Activated T-cell treated with anti-CD3 and anti-CD28 coated beads for 24 hours (primary cell): ENCODE data around the gene TGM6.

Source experiments
- DNase-seq: peaks from one replicate; pipeline ENCODE4 v3.0.0-alpha.2; 2020; ENCODE audit warnings: low read depth

Gene TGM6

DNA sequence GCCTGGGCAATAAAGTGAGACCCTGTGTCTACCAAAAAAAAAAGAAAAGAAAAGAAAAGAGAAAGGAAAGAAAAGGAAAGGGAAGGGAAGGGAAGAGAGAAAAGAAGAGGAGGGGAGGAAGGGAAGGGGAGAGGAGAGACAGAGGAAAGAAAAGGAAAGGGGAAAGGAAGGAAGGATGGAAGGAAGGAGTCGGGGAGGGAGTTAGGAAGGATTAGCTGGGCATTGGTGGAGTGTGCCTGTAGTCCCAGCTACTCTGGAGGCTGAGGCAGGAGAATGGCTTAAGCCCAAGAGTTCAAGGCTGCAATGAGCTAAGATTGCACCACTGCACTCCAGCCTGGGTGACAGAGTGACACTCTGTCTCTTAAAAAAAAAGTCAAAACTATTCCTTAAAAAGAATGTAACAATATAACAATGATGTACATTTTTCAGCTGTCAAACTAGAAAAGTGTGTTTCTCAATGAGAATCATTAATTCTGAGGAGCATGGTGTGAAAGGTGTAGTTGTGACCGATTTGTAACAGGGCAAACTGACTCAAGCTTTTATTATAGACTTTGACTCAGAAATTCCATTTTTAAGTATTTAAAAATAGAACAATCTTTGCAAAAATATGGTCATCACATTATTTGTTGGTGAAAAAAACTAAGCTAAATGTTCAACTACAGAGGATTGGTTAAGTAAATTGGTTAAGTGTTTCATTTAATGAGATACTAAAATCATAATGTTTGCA is 75.2 kb downstream of the TGM6 start:
- no peak for DNase-seq

- no peak for DNase-seq
Measured at GRCh38 chr20:2458919-2459499, 78.3 kb downstream of the TGM6 start.

- no peak for DNase-seq
Measured at GRCh38 chr20:2459981-2460751, 79.5 kb downstream of the TGM6 start.

DNA sequence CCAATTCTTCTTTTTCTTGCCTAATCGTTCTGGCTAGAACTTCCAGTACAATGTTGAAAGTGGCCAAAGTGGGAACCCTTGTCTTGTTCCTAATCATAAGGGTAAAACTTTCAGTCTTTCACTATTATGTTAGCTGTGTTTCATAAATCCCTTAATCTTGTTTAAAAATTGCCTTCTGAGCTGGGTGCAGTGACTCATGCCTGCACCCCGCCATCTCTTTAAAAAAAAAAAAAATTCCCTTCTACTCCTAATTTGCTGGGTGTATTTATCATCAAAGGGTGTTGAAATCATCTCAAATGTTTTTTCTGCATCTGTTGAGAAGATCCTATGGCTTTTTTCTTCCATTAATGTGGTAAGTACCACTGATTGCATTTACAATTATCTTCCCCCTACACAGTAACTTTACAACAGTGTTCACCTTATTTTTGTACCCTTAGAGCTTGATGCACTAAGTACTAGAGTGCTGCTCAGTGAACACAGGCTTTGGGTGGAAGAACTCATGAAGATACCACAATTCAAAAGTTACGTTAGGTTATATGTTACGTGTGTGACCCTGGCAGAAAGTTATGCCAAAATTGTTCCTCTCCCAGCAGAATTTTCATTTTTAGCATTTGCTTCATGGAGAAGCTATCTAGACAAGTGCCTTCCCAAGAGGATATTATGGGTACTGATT is 80.2 kb downstream of the TGM6 start:
- DNase-seq, result no peak

GRCh38 chr20:2462484-2462883 is 81.8 kb downstream of the TGM6 start:
- DNase-seq, result no peak

DNA sequence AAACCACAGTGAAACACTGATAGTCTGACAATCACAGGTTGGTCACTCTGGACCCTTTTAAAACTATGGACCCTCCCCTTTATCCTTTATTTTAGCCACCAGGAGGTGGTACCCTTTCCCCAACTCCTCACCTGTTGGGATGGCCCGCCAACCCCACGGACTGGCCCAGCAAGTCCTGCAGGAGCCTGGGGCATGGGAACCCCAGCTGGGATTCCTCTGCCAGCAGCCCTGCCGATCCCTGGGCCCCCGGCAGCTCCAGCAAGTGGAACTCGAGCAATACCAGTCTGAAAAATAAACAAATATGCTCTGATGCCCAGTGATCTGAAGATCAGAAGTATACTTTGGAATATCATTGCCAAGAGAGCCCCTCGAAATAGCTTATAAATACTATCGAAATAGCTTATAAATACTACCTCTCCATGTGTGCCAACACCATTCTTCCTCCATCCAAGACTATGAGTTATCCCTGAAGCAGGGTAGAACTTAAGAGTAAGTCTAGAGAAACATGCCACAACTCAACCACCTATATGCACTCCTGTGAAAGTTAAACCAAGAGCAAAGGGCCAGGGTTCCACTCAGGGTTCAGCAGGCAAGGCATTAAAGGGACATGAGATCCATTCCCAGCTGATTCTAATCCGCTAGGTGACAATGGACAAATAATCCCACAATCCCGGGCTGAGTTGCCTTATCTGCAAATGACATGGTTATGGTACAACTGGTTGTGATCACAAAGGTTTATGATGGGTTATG is 83.1 kb downstream of the TGM6 start:
- no peak for DNase-seq

DNA sequence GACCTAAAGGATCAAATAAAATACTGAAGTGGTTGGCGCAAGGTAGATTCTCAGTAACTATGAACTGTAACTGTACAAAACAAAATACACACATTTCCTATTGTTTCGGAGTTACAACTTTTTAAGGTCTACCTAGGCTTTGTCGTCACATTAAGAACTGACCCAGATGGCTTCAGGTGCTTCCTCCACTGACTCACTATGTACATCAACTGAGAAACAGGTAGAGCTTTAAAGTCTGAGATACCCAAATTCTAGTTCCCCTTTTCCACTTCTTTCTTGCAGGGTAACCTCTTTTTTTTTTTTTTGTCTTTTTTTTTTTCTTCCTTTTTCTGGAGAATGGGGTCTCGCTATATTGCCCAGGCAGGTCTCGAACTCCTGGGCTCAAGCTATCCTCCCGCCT is 84.4 kb downstream of the TGM6 start:
- no peak for DNase-seq

DNA sequence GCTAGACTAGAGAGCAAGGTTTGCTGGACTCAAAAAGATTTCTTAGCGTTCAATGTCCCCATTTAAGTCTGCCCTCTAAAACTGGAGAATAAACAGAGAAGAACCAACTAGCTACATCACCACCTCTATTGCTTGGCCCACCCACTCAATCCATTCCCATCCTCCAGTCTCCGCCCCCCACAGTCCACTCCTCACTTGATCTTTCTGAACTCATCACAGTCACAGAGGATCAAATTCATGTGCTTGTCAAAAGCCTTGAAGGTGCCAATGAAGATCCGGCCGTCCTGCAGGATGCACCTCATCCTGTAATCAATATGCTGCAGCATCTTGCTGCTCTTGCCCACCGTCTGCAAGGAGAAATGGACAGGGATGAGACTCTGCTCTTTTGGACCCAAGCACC is 86.7 kb downstream of the TGM6 start:
- no peak for DNase-seq

- no peak for DNase-seq
Measured at GRCh38 chr20:2468581-2469407, 88.1 kb downstream of the TGM6 start.

- peak; percentile 52 for DNase-seq
Measured at GRCh38 chr20:2469991-2470422, 89.3 kb downstream of the TGM6 start.

GRCh38 chr20:2470423-2471193 is 89.9 kb downstream of the TGM6 start, which contains the start of gene SNRPB:
TSS of gene SNRPB (minus strand) at chr20:2470789. CDS start at chr20:2470690, 99 bp downstream.
- peak; percentile 95 for DNase-seq

GRCh38 chr20:2473516-2473915 is 92.8 kb downstream of the TGM6 start:
- DNase-seq, result no peak

GRCh38 chr20:2475850-2476741 is 95.4 kb downstream of the TGM6 start:
- DNase-seq, result no peak

DNA sequence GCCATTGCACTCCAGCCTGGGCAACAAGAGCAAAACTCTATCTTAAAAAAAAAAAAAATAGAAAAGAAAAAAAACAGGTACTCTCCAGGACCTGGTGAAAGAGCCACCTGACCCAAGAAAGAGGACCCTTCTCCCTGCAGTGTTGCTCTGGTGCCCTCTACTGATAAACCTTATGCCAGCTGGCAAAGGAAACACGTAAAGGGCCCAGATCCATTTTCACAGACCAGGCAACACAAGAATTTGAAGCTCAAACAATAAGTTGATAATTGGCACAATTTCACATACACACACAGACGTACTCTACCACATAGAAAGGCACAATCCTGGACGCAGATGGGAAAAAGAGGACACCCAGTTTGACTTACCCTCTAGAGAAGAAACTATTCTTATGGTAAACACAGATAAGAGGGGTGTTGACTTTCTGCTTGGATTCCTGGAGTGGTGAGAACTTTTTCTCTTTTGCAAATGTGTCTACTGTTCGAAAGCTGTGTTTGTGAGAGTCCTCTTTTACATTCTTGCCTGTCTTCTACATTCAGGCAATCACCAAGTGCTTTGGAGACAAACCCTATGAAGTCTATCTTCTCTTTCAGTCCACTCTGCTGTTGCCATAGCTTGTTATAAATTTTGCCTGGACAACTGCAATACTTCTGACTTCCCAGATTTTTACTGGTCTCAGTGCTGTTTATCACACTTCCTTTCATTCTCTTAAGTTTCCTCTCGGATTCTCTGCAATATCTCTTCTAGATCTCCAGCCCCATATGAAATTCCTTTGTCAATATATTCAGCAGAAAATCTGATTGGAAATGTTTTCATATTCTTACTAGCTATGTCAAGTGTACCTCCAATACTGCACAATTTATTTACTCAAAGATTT is 96.3 kb downstream of the TGM6 start:
- no peak for DNase-seq

DNA sequence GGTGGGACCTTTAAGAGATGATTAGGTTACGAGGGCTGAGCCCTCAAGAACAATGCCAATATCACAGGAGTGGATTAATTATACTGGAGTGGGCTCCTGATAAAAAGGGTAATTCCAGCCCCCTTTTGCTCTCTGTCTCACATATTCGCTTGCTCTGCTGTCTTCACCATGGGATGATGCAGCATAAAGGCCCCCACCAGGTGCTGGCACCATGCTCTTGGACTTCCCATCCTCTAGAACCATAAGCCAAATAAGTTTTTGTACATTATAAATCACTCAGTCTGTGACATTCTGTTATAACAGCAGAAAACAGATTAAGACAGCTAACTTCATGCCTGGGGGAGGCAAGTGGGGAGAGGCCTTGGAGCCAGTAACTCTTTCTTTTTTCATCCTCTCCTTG is 99.7 kb downstream of the TGM6 start:
- no peak for DNase-seq
